H1 (cell line): ENCODE measurements around the gene TIMM10. TPM values are rescaled to one million over a fixed set of nuclear protein-coding genes. Genes with fewer than 3 reads are reported as not detected.

Source experiments
- CTCF ChIA-PET: fragments of 300-600 bp; sonication (Branson Sonifier 250); formaldehyde crosslinking; loops from one replicate; lab custom pipeline; 2021; ENCODE audit not compliant: partially characterized antibody; lab: Charles Lee
- POLR2A ChIA-PET: fragments of 300-600 bp; sonication (Branson Sonifier 250); formaldehyde crosslinking; loops from one replicate; lab custom pipeline; 2021; ENCODE audit warnings: inconsistent platforms; ENCODE audit not compliant: partially characterized antibody; lab: Charles Lee
- DNase-seq, 2 experiments: peaks; one replicate each; pipeline versions ENCODE4 v3.0.0 to v3.0.0-alpha.2; 2010 to 2022; ENCODE audit warnings: low spot score in 2 of 2, low read depth in 1 of 2, mixed read lengths in 1 of 2
- FAIRE-seq: peaks from 2 replicates; lab custom pipeline; 2011; peaks lifted over from hg19 to GRCh38; lab: Jason Lieb, UNC
- H2AFZ ChIP-seq: 2 replicates; pipeline ENCODE4 v1.8.1; 2012; ENCODE audit warnings: low read length, inconsistent platforms
- H2AK5ac ChIP-seq: 2 replicates; pipeline ENCODE4 v1.6.1; 2013; ENCODE audit warnings: low read depth, low read length
- H2BK120ac ChIP-seq: replicated peaks from 2 replicates; pipeline ENCODE3; 2013; ENCODE audit warnings: low read depth, low read length, inconsistent platforms
- H2BK12ac ChIP-seq: 2 replicates; pipeline ENCODE4 v1.6.1; 2013; ENCODE audit warnings: low read depth, low read length
- H2BK15ac ChIP-seq: 2 replicates; pipeline ENCODE4 v1.6.1; 2013; ENCODE audit warnings: low read length
- H2BK20ac ChIP-seq: 2 replicates; pipeline ENCODE4 v1.6.1; 2013; ENCODE audit warnings: low read length
- H2BK5ac ChIP-seq: 2 replicates; pipeline ENCODE4 v1.6.1; 2013; ENCODE audit warnings: low read depth, low read length
- H3K14ac ChIP-seq: 2 replicates; pipeline ENCODE4 v1.6.1; 2013; ENCODE audit warnings: inconsistent platforms; ENCODE audit not compliant: insufficient read length
- H3K18ac ChIP-seq: 2 replicates; pipeline ENCODE4 v1.6.1; 2013; ENCODE audit warnings: low read length; ENCODE audit errors: extremely low read depth
- H3K23ac ChIP-seq: 2 replicates; pipeline ENCODE4 v1.6.1; 2013; ENCODE audit warnings: inconsistent platforms; ENCODE audit not compliant: insufficient read length
- H3K23me2 ChIP-seq: 2 replicates; pipeline ENCODE4 v1.6.1; 2013; ENCODE audit warnings: low read depth, low read length
- H3K27ac ChIP-seq: 2 replicates; pipeline ENCODE4 v1.6.1; 2011; ENCODE audit warnings: low read depth, low read length, inconsistent platforms
- H3K27me3 ChIP-seq, 4 experiments: replicated peaks in 1 of 4; 1 replicate in 1 of 4; 2 replicates in 3 of 4; pipeline versions ENCODE4 v1.6.1 to v1.8.1; 2011 to 2013; ENCODE audit warnings: low read length in 3 of 4, mild to moderate bottlenecking in 3 of 4, inconsistent platforms in 2 of 4, mixed read lengths in 2 of 4, moderate library complexity in 1 of 4; ENCODE audit not compliant: control insufficient read depth in 3 of 4, insufficient read depth in 3 of 4; ENCODE audit errors: extremely low read depth in 1 of 4
- H3K36me3 ChIP-seq, 4 experiments: 2 replicates each; pipeline versions ENCODE4 v1.6.1 to v1.8.1; 2011 to 2013; ENCODE audit warnings: mild to moderate bottlenecking in 4 of 4, low read length in 3 of 4, moderate library complexity in 2 of 4, control low read depth in 1 of 4, inconsistent platforms in 1 of 4; ENCODE audit not compliant: insufficient read depth in 4 of 4, control insufficient read depth in 2 of 4
- H3K4ac ChIP-seq: replicated peaks from 2 replicates; pipeline ENCODE3; 2013; ENCODE audit warnings: low read length, low read depth, mixed read lengths, inconsistent platforms; ENCODE audit not compliant: insufficient read length
- H3K4me1 ChIP-seq, 4 experiments: replicated peaks in 1 of 4; 1 replicate in 1 of 4; 2 replicates in 3 of 4; pipeline versions ENCODE4 v1.6.1 to v1.8.1; 2011 to 2013; ENCODE audit warnings: low read length in 3 of 4, inconsistent platforms in 2 of 4, mixed read lengths in 1 of 4; ENCODE audit not compliant: insufficient read depth in 4 of 4, control insufficient read depth in 3 of 4
- H3K4me2 ChIP-seq, 2 experiments: 2 replicates each; pipeline versions ENCODE4 v1.6.1 to v1.8.1; 2011 to 2013; ENCODE audit warnings: low read depth in 2 of 2, low read length in 2 of 2, control low read depth in 1 of 2, inconsistent platforms in 1 of 2, mild to moderate bottlenecking in 1 of 2; ENCODE audit not compliant: insufficient read depth in 1 of 2
- H3K4me3 ChIP-seq, 4 experiments: fragments of 200-600, 300-600 bp in 1 of 4; sonication (generic), shearing (Covaris generic), sonication (Bioruptor Twin) in 1 of 4; 2 replicates each; pipeline versions ENCODE4 v1.5.1 to v1.8.1; 2011 to 2016; ENCODE audit warnings: low read length in 4 of 4, low read depth in 3 of 4, control low read depth in 2 of 4, inconsistent platforms in 2 of 4, mild to moderate bottlenecking in 2 of 4, mixed read lengths in 1 of 4, moderate library complexity in 1 of 4; ENCODE audit not compliant: insufficient read depth in 2 of 4; ENCODE audit errors: extremely low read depth in 1 of 4
- H3K56ac ChIP-seq: replicated peaks from 2 replicates; pipeline ENCODE3; 2013; ENCODE audit warnings: low read depth, mild to moderate bottlenecking, mixed read lengths, low read length, inconsistent platforms; ENCODE audit not compliant: insufficient read length
- H3K79me1 ChIP-seq: 2 replicates; pipeline ENCODE4 v1.6.1; 2013; ENCODE audit warnings: low read depth, low read length, control low read depth
- H3K79me2 ChIP-seq, 2 experiments: 2 replicates each; pipeline versions ENCODE4 v1.6.1 to v1.8.1; 2012 to 2013; ENCODE audit warnings: low read length in 2 of 2, mild to moderate bottlenecking in 2 of 2, inconsistent platforms in 1 of 2; ENCODE audit not compliant: insufficient read depth in 2 of 2, control insufficient read depth in 1 of 2
- H3K9ac ChIP-seq, 4 experiments: replicated peaks in 1 of 4; 1 replicate in 1 of 4; 2 replicates in 3 of 4; pipeline versions ENCODE4 v1.6.1 to v1.8.1; 2011 to 2013; ENCODE audit warnings: low read depth in 3 of 4, low read length in 3 of 4, control low read depth in 2 of 4, mild to moderate bottlenecking in 2 of 4, moderate library complexity in 2 of 4, inconsistent platforms in 1 of 4; ENCODE audit errors: extremely low read depth in 1 of 4
- H3K9me3 ChIP-seq, 2 experiments: 2 replicates each; pipeline versions ENCODE4 v1.6.1 to v1.8.1; 2012 to 2013; ENCODE audit warnings: mild to moderate bottlenecking in 2 of 2, moderate library complexity in 2 of 2, control low read depth in 1 of 2, inconsistent platforms in 1 of 2, low read depth in 1 of 2, low read length in 1 of 2, mixed read lengths in 1 of 2; ENCODE audit not compliant: insufficient read depth in 2 of 2
- H4K20me1 ChIP-seq, 2 experiments: replicated peaks in 1 of 2; 2 replicates each; pipeline versions ENCODE3 to v1.8.1; 2011 to 2013; ENCODE audit warnings: inconsistent platforms in 2 of 2, low read length in 2 of 2, mild to moderate bottlenecking in 1 of 2; ENCODE audit not compliant: insufficient read depth in 2 of 2, control insufficient read depth in 1 of 2
- H4K5ac ChIP-seq: 2 replicates; pipeline ENCODE4 v1.6.1; 2013; ENCODE audit warnings: low read length, low read depth, mixed read lengths, inconsistent platforms; ENCODE audit not compliant: insufficient read length
- H4K8ac ChIP-seq: 2 replicates; pipeline ENCODE4 v1.8.0; 2013; ENCODE audit warnings: mild to moderate bottlenecking, moderate library complexity, low read length, inconsistent platforms; ENCODE audit not compliant: insufficient read depth; ENCODE audit errors: extremely low read depth
- H4K91ac ChIP-seq: replicated peaks from 2 replicates; pipeline ENCODE3; 2013; ENCODE audit warnings: low read length, mixed read lengths, inconsistent platforms; ENCODE audit not compliant: insufficient read length
- HDAC2 ChIP-seq, 2 experiments: fragments of 300-600 bp in 1 of 2; sonication (generic) in 1 of 2; IDR thresholded peaks; 2 replicates each; pipeline ENCODE4 v1.6.1; 2011 to 2012; ENCODE audit warnings: low read depth in 2 of 2, low read length in 2 of 2, mild to moderate bottlenecking in 2 of 2, moderate library complexity in 2 of 2, borderline replicate concordance in 1 of 2, inconsistent platforms in 1 of 2
- KDM5A ChIP-seq: fragments of 200-600 bp; IDR thresholded peaks from 2 replicates; pipeline ENCODE4 v1.7.1; 2012; ENCODE audit warnings: mild to moderate bottlenecking, low read length, inconsistent platforms, mixed read lengths
- SIRT6 ChIP-seq: IDR thresholded peaks from one replicate; pipeline ENCODE4 v1.7.1; 2012; ENCODE audit warnings: low read length, inconsistent platforms
- WGBS, 2 experiments: shearing (Covaris generic) in 1 of 2; methylation state at CpG; one replicate each; pipeline versions ENCODE4 v1.1.6 to v1.1.7; 2013 to 2015; ENCODE audit warnings: low lambda C conversion rate in 2 of 2, mixed read lengths in 2 of 2, inconsistent platforms in 1 of 2, low coverage in 1 of 2, missing lambda C conversion rate in 1 of 2; ENCODE audit not compliant: insufficient replicate concordance in 2 of 2, insufficient coverage in 1 of 2, insufficient read length in 1 of 2; ENCODE audit errors: extremely low coverage in 1 of 2, missing lambda C conversion rate in 1 of 2; 5-methylcytosine and 5-hydroxymethylcytosine counted together
- polyA plus RNA-seq, 7 experiments: library from polyadenylated mRNA; depleted of rRNA in 3 of 7; stranded (reverse) in 5 of 7; unstranded in 2 of 7; fragments of >200 nt in 5 of 7; fragments of 200-250 nt in 2 of 7; gene quantifications; 1 replicate in 5 of 7; 2 replicates in 1 of 7; 4 replicates in 1 of 7; pipeline versions ENCODE4 v1.2.1 to v1.2.3, GENCODE V29; 2011 to 2013; ENCODE audit warnings: missing spikeins in 2 of 7, mixed read lengths in 2 of 7
- total RNA-seq: library from RNA; stranded (reverse); fragmentation: NEBNext Ultra II Directional; extraction: Animal tissue kit (Norgen Biotek cat#: 25700); gene quantifications from 2 replicates; pipeline ENCODE4 v1.2.1, GENCODE V29; 2021

The TIMM10 gene
- total and polyA plus RNA-seq, 2 of the 8 experiments (the other 6 are each of a cell fraction or from before 2014, with no cell fraction given) = 117 to 227 TPM

- ChIA-PET CTCF (interaction anchor here (1.3 to 25.4 kb wide), 4 partner anchors 6 to 123 kb away, joined by 4 to 1146 read pairs (median 82); partner anchors contain the start of genes RTN4RL2 and TIMM10), POLR2A (interaction anchor here (1.1 to 8.4 kb wide), 7 partner anchors 14 to 120 kb away, joined by 3 to 79 read pairs (median 4); no protein-coding TSS in a partner anchor)
- no peak overlapping the region for H2AK5ac ChIP-seq
- H3K27me3 ChIP-seq = peaks cover 0 to 5% (median 1%) of the 10 kb centered on the region in 4 experiments; a peak in 2 of 7 replicates
- no peak overlapping the region for H3K4me3 ChIP-seq
- no peak overlapping the region for H3K23ac ChIP-seq
- H3K56ac ChIP-seq = no peak overlapping the region
- DNase-seq = no peak
- H3K18ac ChIP-seq = no peak overlapping the region
- no peak overlapping the region for H2BK120ac ChIP-seq
- no peak overlapping the region for H2BK20ac ChIP-seq
- no peaks in the 10 kb centered on the region for H4K20me1 ChIP-seq
- H3K4me2 ChIP-seq = no peak overlapping the region
- no peak overlapping the region for H2BK15ac ChIP-seq
- H3K27ac ChIP-seq = no peak overlapping the region
- no peak for FAIRE-seq
- H3K36me3 ChIP-seq = no peaks in the 10 kb centered on the region
- H2BK12ac ChIP-seq = no peak overlapping the region
- H3K79me2 ChIP-seq = no peaks in the 10 kb centered on the region
- 96% methylated on average over 2 of the region's 2 CpGs; no CpG with 5 or more reads in 1 of the 2 experiments for WGBS, 2 experiments
- no peak overlapping the region for H3K14ac ChIP-seq
- H2AFZ ChIP-seq = no peak overlapping the region
- no peak overlapping the region for H4K8ac ChIP-seq
- H3K79me1 ChIP-seq = no peaks in the 10 kb centered on the region
- no peaks in the 10 kb centered on the region for H3K23me2 ChIP-seq
- peaks cover 0 to 4% (median 2%) of the 10 kb centered on the region in 4 experiments; a peak in 3 of 7 replicates for H3K4me1 ChIP-seq
- no peak overlapping the region for H4K91ac ChIP-seq
- H2BK5ac ChIP-seq = no peak overlapping the region
- no peak overlapping the region for H4K5ac ChIP-seq
- no peak overlapping the region for H3K4ac ChIP-seq
- H3K9ac ChIP-seq = no peak overlapping the region
- no peaks in the 10 kb centered on the region for H3K9me3 ChIP-seq
- TF ChIP-seq HDAC2 (IDR thresholded peaks at IDR 0.05; ENCODE audit: borderline replicate concordance in 1 of 2, low read depth in 2 of 2, low read length in 2 of 2) (no peak), SIRT6 (no peak), KDM5A (no peak)
These were observed 9.4 kb downstream of the TIMM10 start for GRCh38 chr11:57521116-57521515.
